ENCODE data around the gene ANGPTL1. TPM values are rescaled to one million over a fixed set of nuclear protein-coding genes. Genes with fewer than 3 reads are reported as not detected.

ANGPTL1 gene
- total and polyA plus RNA-seq, 2 donors (not counting 1 experiment from before 2014, with no cell fraction given), result not detected

- H2AFZ ChIP-seq (ENCODE audit: insufficient read depth, low read depth, low read length, poor library complexity, severe bottlenecking), result no peak overlapping the region
- Mint-ChIP-seq H3K27ac (peak overlapping the region; percentile 20), H3K9me3 (ENCODE audit: insufficient read depth) (no peaks in the 10 kb centered on the region), H3K4me3 (no peak overlapping the region), H3K27me3 (no peaks in the 10 kb centered on the region), H3K4me1 (peaks cover 5% of the 10 kb centered on the region)
- no peak overlapping the region for H3K4me3 ChIP-seq (ENCODE audit: control extremely low read depth in 1 of 5, extremely low read depth in 1 of 5, insufficient read depth in 1 of 5, low read depth in 2 of 5, low read length in 4 of 5)
- H3K36me3 ChIP-seq (replicated peaks in 1 of 2; ENCODE audit: control extremely low read depth in 1 of 2, control insufficient read depth in 1 of 2, extremely low read depth in 1 of 2, insufficient read depth in 2 of 2, low read length in 1 of 2), result peaks cover 28 to 83% of the 10 kb centered on the region in 2 experiments
- H3K27me3 ChIP-seq (replicated peaks in 1 of 4; ENCODE audit: control extremely low read depth in 1 of 4, control insufficient read depth in 3 of 4, insufficient read depth in 4 of 4, low read length in 3 of 4), result no peaks in the 10 kb centered on the region
- no peak overlapping the region for H3K4me2 ChIP-seq (replicated peaks; ENCODE audit: low read depth, low read length, poor library complexity, severe bottlenecking)
- H3K9me3 ChIP-seq (ENCODE audit: control extremely low read depth in 1 of 3, control insufficient read depth in 2 of 3, insufficient read depth in 1 of 3, low read length in 2 of 3), result no peaks in the 10 kb centered on the region
- TF ChIP-seq EZH2 (IDR thresholded peaks at IDR 0.05; ENCODE audit: borderline replicate concordance, insufficient read depth, low read depth, low read length, poor library complexity, severe bottlenecking), result no peak
- TF ChIP-seq, protein P1, sequence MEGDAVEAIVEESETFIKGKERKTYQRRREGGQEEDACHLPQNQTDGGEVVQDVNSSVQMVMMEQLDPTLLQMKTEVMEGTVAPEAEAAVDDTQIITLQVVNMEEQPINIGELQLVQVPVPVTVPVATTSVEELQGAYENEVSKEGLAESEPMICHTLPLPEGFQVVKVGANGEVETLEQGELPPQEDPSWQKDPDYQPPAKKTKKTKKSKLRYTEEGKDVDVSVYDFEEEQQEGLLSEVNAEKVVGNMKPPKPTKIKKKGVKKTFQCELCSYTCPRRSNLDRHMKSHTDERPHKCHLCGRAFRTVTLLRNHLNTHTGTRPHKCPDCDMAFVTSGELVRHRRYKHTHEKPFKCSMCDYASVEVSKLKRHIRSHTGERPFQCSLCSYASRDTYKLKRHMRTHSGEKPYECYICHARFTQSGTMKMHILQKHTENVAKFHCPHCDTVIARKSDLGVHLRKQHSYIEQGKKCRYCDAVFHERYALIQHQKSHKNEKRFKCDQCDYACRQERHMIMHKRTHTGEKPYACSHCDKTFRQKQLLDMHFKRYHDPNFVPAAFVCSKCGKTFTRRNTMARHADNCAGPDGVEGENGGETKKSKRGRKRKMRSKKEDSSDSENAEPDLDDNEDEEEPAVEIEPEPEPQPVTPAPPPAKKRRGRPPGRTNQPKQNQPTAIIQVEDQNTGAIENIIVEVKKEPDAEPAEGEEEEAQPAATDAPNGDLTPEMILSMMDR (IDR thresholded peaks at IDR 0.05), result no peak
- ChIA-PET CTCF (interaction anchor here (1.4 to 2.1 kb wide), 2 partner anchors 344 to 349 kb away, joined by 3 to 8 read pairs; no protein-coding TSS in a partner anchor), POLR2A (interaction anchor here (0.5 kb wide), 1 partner anchor 46 kb away, joined by 4 read pairs; no protein-coding TSS in a partner anchor)
- no peak for ATAC-seq (ENCODE audit: low read depth)
- no peaks in the 10 kb centered on the region for H3K4me1 ChIP-seq (ENCODE audit: control insufficient read depth in 2 of 2, insufficient read depth in 2 of 2, low read length in 2 of 2)
- DNase-seq, result no peak
- 100% methylated on average over 1 of the region's 3 CpGs for WGBS (ENCODE audit: insufficient coverage)
- H3K27ac ChIP-seq (ENCODE audit: low read length in 2 of 2), result peak overlapping the region in 1 of 2 donors; percentile 2
- peaks cover 13% of the 10 kb centered on the region for H4K20me1 ChIP-seq (ENCODE audit: control insufficient read depth, insufficient read depth, low read length, poor library complexity, severe bottlenecking)
- H3K9ac ChIP-seq (ENCODE audit: low read length), result no peak overlapping the region
- intact Hi-C loops (cut with micrococcal nuclease), result no loop called here
- peaks cover 8% of the 10 kb centered on the region for H3K79me2 ChIP-seq (ENCODE audit: control insufficient read depth, insufficient read depth, low read length)
These were observed 11.1 kb upstream of the ANGPTL1 start for GRCh38 chr1:178881950-178882349.

DNA sequence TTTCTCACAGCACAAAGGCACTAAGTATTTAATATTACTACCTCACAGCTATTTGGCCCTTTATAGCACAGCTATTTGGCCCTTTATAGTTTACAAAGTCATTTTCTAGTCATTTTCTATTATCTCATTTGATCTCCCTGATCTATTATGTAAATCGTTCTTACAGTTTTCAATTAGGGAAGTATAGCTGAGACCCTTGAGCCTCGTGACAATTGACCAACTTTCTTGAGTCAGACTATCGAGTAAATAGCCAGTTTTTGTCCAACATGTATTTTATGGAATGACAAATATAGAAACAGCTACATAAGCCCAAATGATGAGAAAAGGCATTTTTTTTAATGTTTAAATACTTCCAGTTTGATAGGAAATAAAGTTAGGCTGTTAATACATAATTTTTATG is 7.0 kb upstream of the ANGPTL1 start:
- peak overlapping the region in 1 of 2 donors; percentile 35 for H3K27ac ChIP-seq (ENCODE audit: low read length in 2 of 2)
- H3K4me2 ChIP-seq (replicated peaks; ENCODE audit: low read depth, low read length, poor library complexity, severe bottlenecking), result no peak overlapping the region
- no peaks in the 10 kb centered on the region for H3K4me1 ChIP-seq (ENCODE audit: control insufficient read depth in 2 of 2, insufficient read depth in 2 of 2, low read length in 2 of 2)
- peaks cover 18% of the 10 kb centered on the region for H4K20me1 ChIP-seq (ENCODE audit: control insufficient read depth, insufficient read depth, low read length, poor library complexity, severe bottlenecking)
- no peak overlapping the region for H3K27ac Mint-ChIP-seq
- peaks cover 9% of the 10 kb centered on the region for H3K4me1 Mint-ChIP-seq
- POLR2A ChIA-PET, result no interaction called here
- H3K4me3 Mint-ChIP-seq, result no peak overlapping the region
- no peak overlapping the region for H2AFZ ChIP-seq (ENCODE audit: insufficient read depth, low read depth, low read length, poor library complexity, severe bottlenecking)
- H3K27me3 Mint-ChIP-seq, result no peaks in the 10 kb centered on the region
- WGBS (ENCODE audit: insufficient coverage), result no CpG with 5 or more reads among the region's 3 CpGs
- no peaks in the 10 kb centered on the region for H3K27me3 ChIP-seq (replicated peaks in 1 of 4; ENCODE audit: control extremely low read depth in 1 of 4, control insufficient read depth in 3 of 4, insufficient read depth in 4 of 4, low read length in 3 of 4)
- no peaks in the 10 kb centered on the region for H3K9me3 ChIP-seq (ENCODE audit: control extremely low read depth in 1 of 3, control insufficient read depth in 2 of 3, insufficient read depth in 1 of 3, low read length in 2 of 3)
- intact Hi-C loops (cut with micrococcal nuclease), result no loop called here
- CTCF ChIA-PET, result interaction anchor here (1.2 to 3.9 kb wide), 3 partner anchors 125 to 346 kb away, joined by 3 to 16 read pairs (median 12); no protein-coding TSS in a partner anchor
- peaks cover 12% of the 10 kb centered on the region for H3K79me2 ChIP-seq (ENCODE audit: control insufficient read depth, insufficient read depth, low read length)
- no peaks in the 10 kb centered on the region for H3K9me3 Mint-ChIP-seq (ENCODE audit: insufficient read depth)
- ATAC-seq (ENCODE audit: low read depth) (no peak), DNase-seq (no peak)
- no peak overlapping the region for H3K9ac ChIP-seq (ENCODE audit: low read length)
- no peak for TF ChIP-seq EZH2 (IDR thresholded peaks at IDR 0.05; ENCODE audit: borderline replicate concordance, insufficient read depth, low read depth, low read length, poor library complexity, severe bottlenecking)
- TF ChIP-seq, protein P1 (IDR thresholded peaks at IDR 0.05), result no peak
- no peak overlapping the region for H3K4me3 ChIP-seq (ENCODE audit: control extremely low read depth in 1 of 5, extremely low read depth in 1 of 5, insufficient read depth in 1 of 5, low read depth in 2 of 5, low read length in 4 of 5)
- H3K36me3 ChIP-seq (replicated peaks in 1 of 2; ENCODE audit: control extremely low read depth in 1 of 2, control insufficient read depth in 1 of 2, extremely low read depth in 1 of 2, insufficient read depth in 2 of 2, low read length in 1 of 2), result peaks cover 32 to 87% of the 10 kb centered on the region in 2 experiments

All from B cell (primary cell).